AG09319 (cell line): ENCODE results near the gene DPP9.

Experiments used
- DNase-seq: peaks from one replicate; pipeline ENCODE4 v3.0.0-alpha.2; 2010; ENCODE audit warnings: low read depth; ENCODE audit errors: extremely low read depth
- TF ChIP-seq, protein P1 (sequence below): IDR thresholded peaks from 2 replicates; pipeline ENCODE4 v1.5.1; 2011; ENCODE audit warnings: low read depth, mild to moderate bottlenecking, inconsistent platforms, low read length, moderate library complexity

DPP9 gene

DNA sequence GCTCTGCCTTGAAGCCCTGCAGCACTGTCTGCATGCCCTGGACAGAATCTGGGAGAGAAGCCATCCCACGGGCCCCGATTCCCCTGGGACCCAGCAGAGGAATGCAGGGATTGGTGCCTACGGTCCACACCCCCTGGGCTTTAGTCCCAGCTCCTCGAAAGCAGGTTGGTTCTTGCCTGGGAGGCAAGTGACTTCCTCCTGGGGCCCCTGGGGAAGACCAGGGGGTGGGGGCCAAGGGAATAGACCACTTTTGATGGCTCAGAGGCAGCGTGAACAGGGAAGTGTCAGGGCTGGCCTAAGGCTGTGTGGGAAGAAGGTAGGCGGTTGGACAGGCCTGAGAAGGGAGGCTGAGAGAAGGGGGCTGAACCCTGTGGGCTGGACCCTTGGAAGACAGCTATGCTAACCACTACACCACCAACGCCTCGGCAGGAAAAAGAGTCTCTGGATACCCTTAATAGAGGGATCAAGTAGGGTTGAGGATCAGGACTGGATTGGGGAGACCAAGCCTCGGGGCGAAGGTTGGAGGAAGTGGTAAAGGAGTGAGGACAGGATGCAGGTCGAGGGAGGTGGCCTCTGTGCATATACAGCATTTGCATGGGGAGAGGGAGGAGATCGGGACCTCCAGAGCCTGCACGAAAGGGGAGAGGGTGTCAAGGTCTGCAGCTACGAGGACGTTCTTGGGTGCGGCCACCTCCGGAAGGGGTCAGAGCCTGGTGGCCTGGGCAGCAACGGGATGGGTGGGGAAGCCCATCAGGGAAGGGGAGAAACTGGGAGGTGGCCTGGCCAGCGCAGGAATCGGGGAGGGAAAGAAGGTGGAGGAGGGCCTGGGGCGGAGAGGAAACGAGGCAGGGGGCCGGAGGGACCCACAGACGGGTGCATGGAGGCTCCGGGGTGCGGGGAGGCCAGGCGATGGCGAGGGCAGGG lies 709 bp downstream of the DPP9 start:
- peak; percentile 47 for DNase-seq

DNA sequence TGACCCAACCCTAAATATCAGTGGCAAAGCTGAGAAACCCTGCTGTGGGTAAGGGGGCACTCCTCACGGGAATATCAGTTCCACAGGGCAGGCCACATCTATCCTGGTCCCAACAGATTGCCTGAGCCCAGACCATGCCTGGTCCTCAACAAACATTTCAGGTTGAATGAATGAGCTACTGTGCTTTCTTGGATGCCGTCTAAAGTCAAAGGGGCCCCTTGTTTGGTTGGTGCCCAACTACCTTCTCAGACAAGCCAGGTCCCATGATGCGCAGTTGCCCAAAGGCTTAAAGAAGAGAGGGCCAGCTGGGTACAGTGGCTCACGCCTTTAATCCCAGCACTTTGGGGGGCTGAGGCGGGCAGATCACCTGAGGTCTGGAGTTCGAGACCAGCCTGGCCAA lies 2.4 kb downstream of the DPP9 start:
- TF ChIP-seq, protein P1, sequence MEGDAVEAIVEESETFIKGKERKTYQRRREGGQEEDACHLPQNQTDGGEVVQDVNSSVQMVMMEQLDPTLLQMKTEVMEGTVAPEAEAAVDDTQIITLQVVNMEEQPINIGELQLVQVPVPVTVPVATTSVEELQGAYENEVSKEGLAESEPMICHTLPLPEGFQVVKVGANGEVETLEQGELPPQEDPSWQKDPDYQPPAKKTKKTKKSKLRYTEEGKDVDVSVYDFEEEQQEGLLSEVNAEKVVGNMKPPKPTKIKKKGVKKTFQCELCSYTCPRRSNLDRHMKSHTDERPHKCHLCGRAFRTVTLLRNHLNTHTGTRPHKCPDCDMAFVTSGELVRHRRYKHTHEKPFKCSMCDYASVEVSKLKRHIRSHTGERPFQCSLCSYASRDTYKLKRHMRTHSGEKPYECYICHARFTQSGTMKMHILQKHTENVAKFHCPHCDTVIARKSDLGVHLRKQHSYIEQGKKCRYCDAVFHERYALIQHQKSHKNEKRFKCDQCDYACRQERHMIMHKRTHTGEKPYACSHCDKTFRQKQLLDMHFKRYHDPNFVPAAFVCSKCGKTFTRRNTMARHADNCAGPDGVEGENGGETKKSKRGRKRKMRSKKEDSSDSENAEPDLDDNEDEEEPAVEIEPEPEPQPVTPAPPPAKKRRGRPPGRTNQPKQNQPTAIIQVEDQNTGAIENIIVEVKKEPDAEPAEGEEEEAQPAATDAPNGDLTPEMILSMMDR, result no peak
- no peak for DNase-seq

More for the DNA sequence above, 709 bp downstream of the DPP9 start:
- TF ChIP-seq, protein P1, result no peak

DNA sequence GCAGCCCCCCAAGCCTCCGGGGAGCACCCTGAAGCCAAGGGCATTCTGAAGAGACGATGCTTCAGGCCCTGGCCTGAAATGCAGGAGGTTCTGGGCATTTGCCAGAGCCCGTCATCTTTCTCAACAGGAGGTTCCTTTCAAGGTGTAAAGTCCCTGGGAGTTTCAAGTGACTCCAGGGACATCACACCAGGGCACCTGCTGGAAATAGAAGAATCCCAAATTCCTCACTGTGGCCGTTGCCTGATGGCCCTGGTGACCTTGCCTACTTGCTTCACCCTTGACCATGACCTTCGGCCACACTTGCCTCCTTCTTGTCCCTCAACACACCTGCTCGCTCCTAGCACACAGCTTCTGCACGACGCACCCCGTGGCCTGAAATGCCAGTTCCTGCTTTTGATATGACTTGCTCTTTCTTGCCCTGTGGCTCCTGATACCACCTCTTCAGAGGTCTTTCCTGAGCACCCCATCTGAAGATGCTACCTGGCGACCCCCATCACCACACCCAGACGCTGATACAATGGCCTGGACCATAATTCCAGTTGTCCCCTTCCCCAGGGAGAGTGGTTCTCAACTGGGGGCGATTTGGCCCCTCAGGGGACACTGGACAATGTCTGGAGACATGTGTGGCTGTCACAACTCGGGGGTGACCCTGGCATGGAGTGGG lies 3.5 kb downstream of the DPP9 start:
- TF ChIP-seq, protein P1, result no peak
- no peak for DNase-seq

DNA sequence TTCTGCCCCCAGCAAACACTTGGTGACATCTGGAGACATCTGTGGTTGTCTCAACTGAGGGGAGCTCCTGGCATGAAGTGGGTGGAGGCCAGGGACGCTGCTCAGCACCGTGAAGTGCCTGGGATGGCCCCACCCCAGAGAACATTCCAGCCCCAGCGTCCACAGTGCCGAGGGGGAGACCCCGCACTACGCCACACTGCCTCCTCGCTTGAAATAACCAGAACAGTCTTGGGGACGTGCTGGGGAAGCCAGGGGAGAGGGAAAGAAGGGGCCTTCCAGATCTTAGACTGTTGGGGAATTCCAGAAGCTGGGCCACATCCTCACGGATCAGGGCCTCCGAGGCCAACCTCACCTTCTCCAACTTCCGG lies 4.2 kb downstream of the DPP9 start:
- DNase-seq, result no peak
- TF ChIP-seq, protein P1, result no peak

DNA sequence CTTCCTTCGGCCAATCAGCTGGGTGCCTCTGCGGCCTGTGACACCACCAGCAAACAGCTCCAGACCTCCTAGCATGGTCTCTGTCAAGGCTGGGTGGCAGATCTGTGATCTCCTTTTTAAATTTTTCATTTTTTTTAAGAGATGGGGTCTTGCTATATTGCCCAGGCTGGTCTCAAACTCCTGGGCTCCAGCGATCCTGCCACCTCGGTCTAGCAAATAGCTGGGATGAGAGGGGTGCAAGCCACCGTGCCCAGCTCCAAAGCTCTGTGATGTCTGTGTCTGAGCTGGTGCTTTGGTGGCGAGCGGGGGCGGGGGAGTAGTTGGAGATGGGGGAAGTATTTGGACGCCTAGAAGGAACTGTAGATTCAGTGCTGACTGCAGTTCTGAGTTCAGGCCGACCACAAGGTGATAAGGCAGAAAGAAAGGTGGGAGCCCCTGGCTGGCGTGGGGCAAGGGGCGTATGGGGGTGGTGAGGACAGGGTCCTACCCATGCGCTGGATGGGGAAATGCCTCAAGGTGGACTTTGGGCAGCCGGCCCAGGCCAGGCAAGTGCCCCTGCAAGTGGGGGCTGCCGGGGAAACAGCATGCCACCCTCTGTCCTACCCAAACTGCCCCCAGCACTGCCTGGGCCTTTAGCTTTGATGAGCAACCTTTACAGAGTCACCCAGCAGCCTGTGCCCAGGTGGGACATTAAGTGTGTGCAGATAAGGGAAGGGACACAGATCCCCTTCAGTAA lies 5.5 kb downstream of the DPP9 start:
- no peak for DNase-seq
- TF ChIP-seq, protein P1, result no peak

DNA sequence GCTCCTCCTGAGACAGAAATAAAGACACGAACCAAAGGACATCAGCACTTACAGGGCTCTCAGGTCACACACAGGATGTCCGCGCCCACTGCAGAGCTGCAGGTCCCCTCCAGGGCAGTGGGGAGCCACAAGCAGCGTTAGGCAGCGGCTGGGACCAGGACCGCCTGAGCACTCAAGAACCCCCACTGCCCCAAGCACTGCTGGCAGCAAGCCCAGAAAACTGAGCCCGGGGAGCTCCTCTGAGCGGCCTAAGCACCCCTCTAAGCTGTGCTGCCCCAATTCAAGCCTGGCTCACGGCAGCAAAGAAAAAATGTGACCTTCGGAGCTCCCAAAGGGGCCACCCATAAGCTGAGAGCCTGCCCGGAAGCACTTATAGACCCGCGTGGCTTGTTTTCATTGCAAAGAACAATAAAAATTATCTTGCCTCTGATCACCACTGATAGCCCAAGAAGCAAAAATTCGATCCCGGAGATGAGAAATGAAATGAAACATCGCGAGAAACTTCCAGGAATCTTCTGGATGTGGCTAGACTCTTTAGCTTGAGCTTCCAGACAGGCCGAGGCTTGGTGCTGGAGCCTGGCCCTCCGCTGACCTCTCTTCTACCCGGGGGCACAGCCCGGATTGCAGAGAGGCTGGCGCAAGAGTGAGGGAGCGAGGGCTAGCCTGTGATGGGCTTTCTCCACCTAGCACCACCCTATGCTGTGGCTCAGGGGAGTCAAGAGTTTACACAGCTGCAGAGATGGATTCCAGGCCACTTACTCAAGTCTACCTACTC lies 6.3 kb downstream of the DPP9 start:
- DNase-seq, result no peak
- TF ChIP-seq, protein P1, result no peak
